ENCODE data around the gene ADORA2B.

ADORA2B gene

GRCh38 chr17:15999141-15999973 is 54.4 kb downstream of the ADORA2B start, which contains the start of the genes TTC19 and ZSWIM7:
TSS of gene TTC19 (plus strand) at chr17:15999824. CDS start at chr17:15999849, 25 bp downstream.
TSS of gene ZSWIM7 (minus strand) at chr17:15999704. CDS start at chr17:15999594, 110 bp downstream.
- DNase-seq, result peak; percentile 92

- DNase-seq, result no peak
Measured at GRCh38 chr17:15999974-16000827, 55.3 kb downstream of the ADORA2B start.

GRCh38 chr17:16001226-16001897 is 56.4 kb downstream of the ADORA2B start:
- no peak for DNase-seq

- DNase-seq, result no peak
Measured at GRCh38 chr17:16002708-16003260, 57.9 kb downstream of the ADORA2B start.

- no peak for DNase-seq
Measured at GRCh38 chr17:16003841-16004240, 58.9 kb downstream of the ADORA2B start.

GRCh38 chr17:16005636-16006035 is 60.7 kb downstream of the ADORA2B start:
- no peak for DNase-seq

GRCh38 chr17:16007439-16007838 is 62.5 kb downstream of the ADORA2B start:
- DNase-seq, result no peak

- DNase-seq, result no peak
Measured at GRCh38 chr17:16013943-16014407, 69.0 kb downstream of the ADORA2B start.

- DNase-seq, result no peak
Measured at GRCh38 chr17:16019347-16019746, 74.4 kb downstream of the ADORA2B start.

GRCh38 chr17:16023881-16024280 is 79.0 kb downstream of the ADORA2B start:
- DNase-seq, result no peak

- DNase-seq, result no peak
Measured at GRCh38 chr17:16025202-16025601, 80.3 kb downstream of the ADORA2B start.
